Activated naive CD8-positive, alpha-beta T cell treated with anti-CD3 and anti-CD28 coated beads, Interleukin-2, amount 50 U/mL, for 24 hours (primary cell): Measurements from ENCODE around the gene HTT.

Experiments
- ATAC-seq: fragments of 150-1000 bp; cut with Tn5 transposase; one replicate; pipeline ENCODE4 v1.10.0; 2021
- DNase-seq: peaks from one replicate; pipeline ENCODE4 v3.0.0; 2021
- H3K27ac Mint-ChIP-seq: one replicate; pipeline ENCODE4 v1.8.0; 2021; ENCODE audit warnings: mild to moderate bottlenecking, mixed read lengths
- H3K27me3 Mint-ChIP-seq: one replicate; pipeline ENCODE4 v1.8.0; 2021; ENCODE audit warnings: mixed read lengths
- H3K36me3 Mint-ChIP-seq: one replicate; pipeline ENCODE4 v1.8.0; 2021; ENCODE audit warnings: low read depth, mixed read lengths
- H3K4me1 Mint-ChIP-seq: one replicate; pipeline ENCODE4 v1.8.0; 2021; ENCODE audit warnings: mixed read lengths
- H3K4me3 Mint-ChIP-seq: one replicate; pipeline ENCODE4 v1.8.0; 2021; ENCODE audit warnings: mild to moderate bottlenecking, moderate library complexity, mixed read lengths
- H3K9me3 Mint-ChIP-seq: one replicate; pipeline ENCODE4 v1.8.0; 2021; ENCODE audit warnings: mixed read lengths

HTT gene

DNA sequence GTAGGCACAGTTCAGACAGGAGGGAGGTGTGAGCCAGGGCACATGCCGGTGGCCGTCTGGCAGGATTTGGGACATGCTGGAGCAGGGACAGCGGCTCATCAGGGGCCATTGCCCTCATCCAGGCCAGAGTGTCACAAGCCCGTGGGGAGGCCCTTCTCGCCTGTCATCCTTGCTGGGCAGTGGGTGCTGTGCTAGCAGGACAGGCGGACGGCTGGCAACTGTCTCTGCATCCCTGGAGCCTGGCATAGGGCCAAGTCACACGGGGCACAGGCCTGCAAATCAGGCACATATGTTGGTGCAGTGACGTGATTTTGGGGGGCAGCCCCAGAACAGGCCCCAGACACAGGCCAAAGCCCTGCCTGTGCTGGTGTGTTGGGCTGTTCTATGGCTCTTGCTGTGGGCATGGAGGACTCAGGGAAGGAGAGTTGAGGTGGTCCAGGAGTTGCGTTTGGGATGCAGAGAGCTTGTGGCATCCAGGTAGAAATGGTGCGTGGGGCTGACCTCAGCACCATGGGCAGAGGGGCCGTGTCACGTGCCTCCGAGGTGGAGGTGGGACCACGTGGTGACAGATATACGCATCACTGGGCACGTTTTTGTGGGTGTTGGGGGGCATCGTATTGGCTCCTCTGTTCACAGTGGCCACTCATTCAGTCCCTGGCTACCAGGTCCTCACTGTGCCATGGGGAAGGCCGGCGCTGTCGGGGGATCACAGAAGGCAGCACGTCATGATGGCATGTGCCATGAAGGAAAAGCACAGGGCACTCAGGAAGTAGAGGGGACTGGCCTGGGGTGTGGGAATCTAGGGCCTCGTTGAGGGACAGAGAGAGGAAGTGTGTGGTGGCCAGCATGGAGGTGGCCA, 159.9 kb downstream of the HTT start:
- no peak for ATAC-seq
- H3K36me3 Mint-ChIP-seq, result peaks cover 18% of the 10 kb centered on the region
- no peak overlapping the region for H3K27ac Mint-ChIP-seq
- no peak for DNase-seq
- no peaks in the 10 kb centered on the region for H3K9me3 Mint-ChIP-seq
- peaks cover 4% of the 10 kb centered on the region for H3K4me1 Mint-ChIP-seq
- H3K27me3 Mint-ChIP-seq, result no peaks in the 10 kb centered on the region
- H3K4me3 Mint-ChIP-seq, result no peak overlapping the region

DNA sequence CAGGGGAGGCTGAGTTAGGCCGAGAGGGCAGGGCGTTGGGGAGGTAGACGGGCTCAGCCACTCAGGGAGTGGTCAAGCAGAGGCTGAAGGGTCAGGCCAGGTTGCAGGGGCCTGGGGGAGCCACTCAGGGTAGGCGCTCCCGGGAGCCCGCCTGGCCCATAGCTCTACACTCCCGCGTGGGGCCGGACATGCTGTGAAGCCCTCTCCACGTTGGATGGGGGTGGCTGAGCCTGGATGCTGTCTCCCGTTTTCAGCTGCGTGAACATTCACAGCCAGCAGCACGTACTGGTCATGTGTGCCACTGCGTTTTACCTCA, 160.5 kb downstream of the HTT start:
- H3K36me3 Mint-ChIP-seq, result peaks cover 14% of the 10 kb centered on the region
- DNase-seq (no peak), ATAC-seq (no peak)
- no peaks in the 10 kb centered on the region for H3K9me3 Mint-ChIP-seq
- no peaks in the 10 kb centered on the region for H3K27me3 Mint-ChIP-seq
- H3K27ac Mint-ChIP-seq, result no peak overlapping the region
- H3K4me1 Mint-ChIP-seq, result peaks cover 4% of the 10 kb centered on the region
- no peak overlapping the region for H3K4me3 Mint-ChIP-seq

DNA sequence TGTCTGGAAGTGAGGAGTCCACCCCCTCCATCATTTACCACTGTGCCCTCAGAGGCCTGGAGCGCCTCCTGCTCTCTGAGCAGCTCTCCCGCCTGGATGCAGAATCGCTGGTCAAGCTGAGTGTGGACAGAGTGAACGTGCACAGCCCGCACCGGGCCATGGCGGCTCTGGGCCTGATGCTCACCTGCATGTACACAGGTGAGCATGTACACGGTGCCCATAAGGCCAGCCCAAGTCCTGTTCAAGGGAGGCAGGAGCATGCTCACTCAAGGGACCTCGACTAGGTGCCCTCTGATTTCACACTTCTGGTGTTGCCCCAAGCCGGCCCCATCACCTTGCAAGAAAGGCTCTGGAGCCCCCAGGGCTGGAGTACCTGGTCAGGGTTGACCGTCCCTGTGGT, 161.1 kb downstream of the HTT start:
- peaks cover 9% of the 10 kb centered on the region for H3K36me3 Mint-ChIP-seq
- peaks cover 4% of the 10 kb centered on the region for H3K4me1 Mint-ChIP-seq
- H3K9me3 Mint-ChIP-seq, result no peaks in the 10 kb centered on the region
- no peaks in the 10 kb centered on the region for H3K27me3 Mint-ChIP-seq
- ATAC-seq (no peak), DNase-seq (no peak)
- no peak overlapping the region for H3K27ac Mint-ChIP-seq
- no peak overlapping the region for H3K4me3 Mint-ChIP-seq

DNA sequence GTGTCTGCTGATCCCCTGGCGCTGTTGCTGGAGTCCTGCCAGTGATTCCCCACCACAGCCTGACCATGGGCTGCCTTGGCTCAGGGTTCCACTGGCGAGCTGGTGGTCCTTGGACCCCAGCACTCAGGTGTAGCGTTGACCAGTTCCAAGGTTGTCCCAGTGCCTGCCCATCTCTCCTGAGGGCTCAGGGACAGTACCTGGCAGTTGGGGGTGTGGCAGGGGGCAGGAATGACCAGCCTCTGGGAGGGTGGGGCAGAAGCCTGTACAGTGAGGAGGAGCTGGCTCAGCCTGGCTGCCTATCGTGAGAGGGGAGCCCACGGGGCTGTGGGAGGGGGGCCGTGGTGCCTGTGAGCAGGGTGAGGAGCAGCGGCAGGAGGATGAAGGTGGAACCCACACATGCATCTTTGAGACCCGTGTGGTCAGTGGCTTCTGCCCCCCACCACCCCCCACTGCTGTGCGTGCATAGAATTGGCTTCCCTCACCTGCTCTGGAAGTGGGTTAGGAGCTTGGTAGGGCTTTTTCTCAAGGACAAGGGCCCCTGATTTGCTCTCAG, 161.9 kb downstream of the HTT start:
- DNase-seq (no peak), ATAC-seq (no peak)
- no peak overlapping the region for H3K27ac Mint-ChIP-seq
- H3K4me1 Mint-ChIP-seq, result peaks cover 4% of the 10 kb centered on the region
- no peak overlapping the region for H3K4me3 Mint-ChIP-seq
- H3K36me3 Mint-ChIP-seq, result peaks cover 6% of the 10 kb centered on the region
- no peaks in the 10 kb centered on the region for H3K9me3 Mint-ChIP-seq
- no peaks in the 10 kb centered on the region for H3K27me3 Mint-ChIP-seq

DNA sequence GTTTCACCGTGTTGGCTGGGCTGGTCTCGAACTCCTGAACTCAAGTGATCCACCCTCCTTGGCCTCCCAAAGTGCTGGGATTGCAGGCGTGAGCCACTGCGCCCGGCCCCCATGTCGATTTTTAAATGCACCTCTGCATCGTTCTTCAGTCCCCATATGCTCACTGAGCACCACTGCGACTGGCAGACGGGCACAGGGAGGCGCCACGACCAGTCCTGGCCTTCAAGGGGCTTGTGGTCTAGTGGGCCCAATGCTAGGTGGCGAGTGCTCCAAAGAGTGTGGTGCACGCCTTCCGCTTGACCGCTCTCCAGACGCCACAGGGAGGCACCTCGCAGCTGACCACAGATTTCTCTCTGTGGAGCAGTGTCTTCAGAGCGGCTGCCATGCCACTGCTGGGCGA, 162.8 kb downstream of the HTT start:
- no peak for ATAC-seq
- H3K27ac Mint-ChIP-seq, result no peak overlapping the region
- peaks cover 3% of the 10 kb centered on the region for H3K36me3 Mint-ChIP-seq
- no peaks in the 10 kb centered on the region for H3K27me3 Mint-ChIP-seq
- no peak for DNase-seq
- no peaks in the 10 kb centered on the region for H3K4me1 Mint-ChIP-seq
- H3K4me3 Mint-ChIP-seq, result no peak overlapping the region
- H3K9me3 Mint-ChIP-seq, result no peaks in the 10 kb centered on the region

DNA sequence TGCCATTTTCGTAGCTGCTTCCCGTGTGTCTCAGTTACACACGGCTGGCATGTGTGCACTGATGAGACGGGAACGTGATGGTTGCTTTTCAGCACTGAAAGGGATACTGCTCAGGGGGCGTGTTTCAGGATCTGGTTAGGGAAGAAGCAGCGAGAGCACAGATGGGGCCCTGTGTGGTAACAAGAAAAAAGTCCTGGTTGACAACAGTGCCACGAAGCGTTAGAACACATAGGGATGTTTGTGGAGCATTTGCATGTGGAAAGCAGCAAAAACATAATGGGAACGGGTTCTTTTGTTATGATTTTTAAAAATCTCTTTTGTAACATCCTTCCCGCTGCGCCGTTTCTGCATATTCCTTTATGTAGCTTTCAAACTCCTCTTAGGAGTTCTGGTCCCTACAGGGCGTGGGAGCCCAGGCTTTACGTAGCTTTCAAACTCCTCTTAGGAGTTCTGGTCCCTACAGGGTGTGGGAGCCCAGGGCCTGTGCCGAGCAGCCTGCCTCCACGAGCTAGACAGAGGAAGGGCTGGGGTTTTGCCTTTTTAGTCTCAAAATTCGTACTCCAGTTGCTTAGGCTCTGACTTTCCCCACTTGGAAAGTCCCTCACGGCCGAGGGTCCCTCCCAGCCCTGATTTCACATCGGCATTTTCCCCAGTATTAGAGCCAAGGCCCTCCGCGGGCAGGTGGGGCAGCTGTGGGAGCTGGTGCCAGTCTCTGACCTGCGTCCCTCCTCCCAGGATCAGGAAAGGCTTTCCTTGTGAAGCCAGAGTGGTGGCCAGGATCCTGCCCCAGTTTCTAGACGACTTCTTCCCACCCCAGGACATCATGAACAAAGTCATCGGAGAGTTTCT, 163.5 kb downstream of the HTT start:
- no peaks in the 10 kb centered on the region for H3K27me3 Mint-ChIP-seq
- DNase-seq, result no peak
- no peaks in the 10 kb centered on the region for H3K4me1 Mint-ChIP-seq
- H3K27ac Mint-ChIP-seq, result no peak overlapping the region
- no peak for ATAC-seq
- H3K4me3 Mint-ChIP-seq, result no peak overlapping the region
- H3K36me3 Mint-ChIP-seq, result peaks cover 3% of the 10 kb centered on the region
- H3K9me3 Mint-ChIP-seq, result no peaks in the 10 kb centered on the region

DNA sequence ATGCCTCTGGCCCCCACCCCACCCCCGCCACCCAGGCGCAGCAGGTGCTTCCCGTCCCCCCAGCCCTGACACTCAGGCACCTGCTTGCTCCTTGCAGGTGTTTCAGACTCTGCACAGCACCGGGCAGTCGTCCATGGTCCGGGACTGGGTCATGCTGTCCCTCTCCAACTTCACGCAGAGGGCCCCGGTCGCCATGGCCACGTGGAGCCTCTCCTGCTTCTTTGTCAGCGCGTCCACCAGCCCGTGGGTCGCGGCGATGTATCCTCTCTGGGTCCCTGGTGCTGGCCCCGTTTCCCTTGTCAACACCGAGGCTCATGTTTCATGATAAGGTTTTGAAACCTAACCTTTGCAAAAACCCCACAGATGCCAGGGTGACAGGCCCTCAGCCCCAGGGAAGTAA, 164.2 kb downstream of the HTT start:
- H3K9me3 Mint-ChIP-seq, result no peaks in the 10 kb centered on the region
- no peak overlapping the region for H3K27ac Mint-ChIP-seq
- peaks cover 2% of the 10 kb centered on the region for H3K36me3 Mint-ChIP-seq
- ATAC-seq (no peak), DNase-seq (no peak)
- H3K4me3 Mint-ChIP-seq, result no peak overlapping the region
- no peaks in the 10 kb centered on the region for H3K4me1 Mint-ChIP-seq
- H3K27me3 Mint-ChIP-seq, result no peaks in the 10 kb centered on the region

DNA sequence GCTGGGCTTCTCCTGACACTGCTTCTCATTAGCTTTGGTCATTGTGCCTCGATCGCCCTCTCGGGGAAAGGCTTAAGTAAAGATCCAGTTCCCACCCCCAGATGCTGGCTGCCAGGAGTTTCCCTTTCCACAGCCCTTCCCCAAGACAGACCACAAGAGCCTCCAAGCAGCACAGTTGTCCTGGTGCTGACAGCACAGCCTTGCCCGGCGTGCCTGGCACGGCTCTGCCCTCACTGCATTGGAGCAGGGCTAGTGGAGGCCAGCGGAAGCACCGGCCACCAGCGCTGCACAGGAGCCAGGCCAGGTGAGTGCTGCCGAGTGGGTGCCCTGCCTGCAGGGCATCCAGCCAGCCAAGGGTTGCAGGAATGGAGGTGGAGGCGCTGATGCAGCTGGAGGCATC, 164.8 kb downstream of the HTT start:
- DNase-seq (no peak), ATAC-seq (no peak)
- Mint-ChIP-seq H3K27me3 (no peaks in the 10 kb centered on the region), H3K4me3 (no peak overlapping the region), H3K36me3 (peaks cover 1% of the 10 kb centered on the region), H3K9me3 (no peaks in the 10 kb centered on the region), H3K27ac (no peak overlapping the region), H3K4me1 (no peaks in the 10 kb centered on the region)

DNA sequence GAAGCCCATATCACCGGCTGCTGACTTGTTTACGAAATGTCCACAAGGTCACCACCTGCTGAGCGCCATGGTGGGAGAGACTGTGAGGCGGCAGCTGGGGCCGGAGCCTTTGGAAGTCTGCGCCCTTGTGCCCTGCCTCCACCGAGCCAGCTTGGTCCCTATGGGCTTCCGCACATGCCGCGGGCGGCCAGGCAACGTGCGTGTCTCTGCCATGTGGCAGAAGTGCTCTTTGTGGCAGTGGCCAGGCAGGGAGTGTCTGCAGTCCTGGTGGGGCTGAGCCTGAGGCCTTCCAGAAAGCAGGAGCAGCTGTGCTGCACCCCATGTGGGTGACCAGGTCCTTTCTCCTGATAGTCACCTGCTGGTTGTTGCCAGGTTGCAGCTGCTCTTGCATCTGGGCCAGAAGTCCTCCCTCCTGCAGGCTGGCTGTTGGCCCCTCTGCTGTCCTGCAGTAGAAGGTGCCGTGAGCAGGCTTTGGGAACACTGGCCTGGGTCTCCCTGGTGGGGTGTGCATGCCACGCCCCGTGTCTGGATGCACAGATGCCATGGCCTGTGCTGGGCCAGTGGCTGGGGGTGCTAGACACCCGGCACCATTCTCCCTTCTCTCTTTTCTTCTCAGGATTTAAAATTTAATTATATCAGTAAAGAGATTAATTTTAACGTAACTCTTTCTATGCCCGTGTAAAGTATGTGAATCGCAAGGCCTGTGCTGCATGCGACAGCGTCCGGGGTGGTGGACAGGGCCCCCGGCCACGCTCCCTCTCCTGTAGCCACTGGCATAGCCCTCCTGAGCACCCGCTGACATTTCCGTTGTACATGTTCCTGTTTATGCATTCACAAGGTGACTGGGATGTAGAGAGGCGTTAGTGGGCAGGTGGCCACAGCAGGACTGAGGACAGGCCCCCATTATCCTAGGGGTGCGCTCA, 165.8 kb downstream of the HTT start:
- ATAC-seq (no peak), DNase-seq (no peak)
- Mint-ChIP-seq H3K36me3 (no peaks in the 10 kb centered on the region), H3K9me3 (no peaks in the 10 kb centered on the region), H3K4me1 (no peaks in the 10 kb centered on the region), H3K4me3 (no peak overlapping the region), H3K27ac (no peak overlapping the region), H3K27me3 (no peaks in the 10 kb centered on the region)

DNA sequence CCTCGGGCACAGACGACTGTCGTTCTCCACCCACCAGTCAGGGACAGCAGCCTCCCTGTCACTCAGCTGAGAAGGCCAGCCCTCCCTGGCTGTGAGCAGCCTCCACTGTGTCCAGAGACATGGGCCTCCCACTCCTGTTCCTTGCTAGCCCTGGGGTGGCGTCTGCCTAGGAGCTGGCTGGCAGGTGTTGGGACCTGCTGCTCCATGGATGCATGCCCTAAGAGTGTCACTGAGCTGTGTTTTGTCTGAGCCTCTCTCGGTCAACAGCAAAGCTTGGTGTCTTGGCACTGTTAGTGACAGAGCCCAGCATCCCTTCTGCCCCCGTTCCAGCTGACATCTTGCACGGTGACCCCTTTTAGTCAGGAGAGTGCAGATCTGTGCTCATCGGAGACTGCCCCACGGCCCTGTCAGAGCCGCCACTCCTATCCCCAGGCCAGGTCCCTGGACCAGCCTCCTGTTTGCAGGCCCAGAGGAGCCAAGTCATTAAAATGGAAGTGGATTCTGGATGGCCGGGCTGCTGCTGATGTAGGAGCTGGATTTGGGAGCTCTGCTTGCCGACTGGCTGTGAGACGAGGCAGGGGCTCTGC, 166.5 kb downstream of the HTT start:
- Mint-ChIP-seq H3K36me3 (no peaks in the 10 kb centered on the region), H3K4me1 (no peaks in the 10 kb centered on the region), H3K27ac (no peak overlapping the region), H3K27me3 (no peaks in the 10 kb centered on the region), H3K9me3 (no peaks in the 10 kb centered on the region), H3K4me3 (no peak overlapping the region)
- DNase-seq, result no peak
- ATAC-seq, result no peak

DNA sequence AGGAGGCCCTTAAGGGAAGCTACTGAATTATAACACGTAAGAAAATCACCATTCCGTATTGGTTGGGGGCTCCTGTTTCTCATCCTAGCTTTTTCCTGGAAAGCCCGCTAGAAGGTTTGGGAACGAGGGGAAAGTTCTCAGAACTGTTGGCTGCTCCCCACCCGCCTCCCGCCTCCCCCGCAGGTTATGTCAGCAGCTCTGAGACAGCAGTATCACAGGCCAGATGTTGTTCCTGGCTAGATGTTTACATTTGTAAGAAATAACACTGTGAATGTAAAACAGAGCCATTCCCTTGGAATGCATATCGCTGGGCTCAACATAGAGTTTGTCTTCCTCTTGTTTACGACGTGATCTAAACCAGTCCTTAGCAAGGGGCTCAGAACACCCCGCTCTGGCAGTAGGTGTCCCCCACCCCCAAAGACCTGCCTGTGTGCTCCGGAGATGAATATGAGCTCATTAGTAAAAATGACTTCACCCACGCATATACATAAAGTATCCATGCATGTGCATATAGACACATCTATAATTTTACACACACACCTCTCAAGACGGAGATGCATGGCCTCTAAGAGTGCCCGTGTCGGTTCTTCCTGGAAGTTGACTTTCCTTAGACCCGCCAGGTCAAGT, 167.5 kb downstream of the HTT start:
- H3K4me3 Mint-ChIP-seq, result no peak overlapping the region
- no peaks in the 10 kb centered on the region for H3K36me3 Mint-ChIP-seq
- H3K27me3 Mint-ChIP-seq, result no peaks in the 10 kb centered on the region
- H3K9me3 Mint-ChIP-seq, result no peaks in the 10 kb centered on the region
- DNase-seq (no peak), ATAC-seq (no peak)
- no peak overlapping the region for H3K27ac Mint-ChIP-seq
- no peaks in the 10 kb centered on the region for H3K4me1 Mint-ChIP-seq

DNA sequence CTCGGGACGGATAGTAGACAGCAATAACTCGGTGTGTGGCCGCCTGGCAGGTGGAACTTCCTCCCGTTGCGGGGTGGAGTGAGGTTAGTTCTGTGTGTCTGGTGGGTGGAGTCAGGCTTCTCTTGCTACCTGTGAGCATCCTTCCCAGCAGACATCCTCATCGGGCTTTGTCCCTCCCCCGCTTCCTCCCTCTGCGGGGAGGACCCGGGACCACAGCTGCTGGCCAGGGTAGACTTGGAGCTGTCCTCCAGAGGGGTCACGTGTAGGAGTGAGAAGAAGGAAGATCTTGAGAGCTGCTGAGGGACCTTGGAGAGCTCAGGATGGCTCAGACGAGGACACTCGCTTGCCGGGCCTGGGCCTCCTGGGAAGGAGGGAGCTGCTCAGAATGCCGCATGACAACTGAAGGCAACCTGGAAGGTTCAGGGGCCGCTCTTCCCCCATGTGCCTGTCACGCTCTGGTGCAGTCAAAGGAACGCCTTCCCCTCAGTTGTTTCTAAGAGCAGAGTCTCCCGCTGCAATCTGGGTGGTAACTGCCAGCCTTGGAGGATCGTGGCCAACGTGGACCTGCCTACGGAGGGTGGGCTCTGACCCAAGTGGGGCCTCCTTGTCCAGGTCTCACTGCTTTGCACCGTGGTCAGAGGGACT, 168.8 kb downstream of the HTT start:
- no peaks in the 10 kb centered on the region for H3K27me3 Mint-ChIP-seq
- ATAC-seq, result no peak
- peak overlapping the region; percentile 49 for H3K27ac Mint-ChIP-seq
- H3K36me3 Mint-ChIP-seq, result no peaks in the 10 kb centered on the region
- DNase-seq, result no peak
- H3K9me3 Mint-ChIP-seq, result no peaks in the 10 kb centered on the region
- H3K4me3 Mint-ChIP-seq, result no peak overlapping the region
- no peaks in the 10 kb centered on the region for H3K4me1 Mint-ChIP-seq

DNA sequence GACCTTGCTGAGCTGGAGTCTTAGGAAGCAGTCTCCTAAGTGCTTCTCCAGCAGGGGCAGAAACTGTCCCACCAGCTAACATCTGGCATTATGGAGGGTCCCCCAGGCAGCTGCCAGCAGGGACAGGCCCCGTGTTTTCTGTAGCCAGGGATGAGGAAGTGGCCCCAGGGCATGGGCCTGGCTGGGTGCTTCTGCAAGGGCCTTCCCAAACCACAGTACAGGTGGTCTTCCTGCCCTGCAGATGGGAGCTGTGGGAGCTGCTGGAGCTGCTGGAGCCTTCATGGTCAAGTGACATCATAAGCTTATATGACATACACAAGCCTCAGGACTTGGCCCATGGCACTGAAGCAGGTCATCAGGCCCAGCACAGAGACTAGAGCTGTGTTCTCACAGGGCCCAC, 169.5 kb downstream of the HTT start:
- Mint-ChIP-seq H3K4me1 (no peaks in the 10 kb centered on the region), H3K27me3 (no peaks in the 10 kb centered on the region), H3K27ac (no peak overlapping the region), H3K4me3 (no peak overlapping the region), H3K36me3 (no peaks in the 10 kb centered on the region), H3K9me3 (no peaks in the 10 kb centered on the region)
- DNase-seq, result no peak
- ATAC-seq, result no peak
